Measurements from ENCODE around the gene SLC35F4. TPM values are rescaled to one million over a fixed set of nuclear protein-coding genes. Genes with fewer than 3 reads are reported as not detected.

SLC35F4 gene
- polyA plus RNA-seq, 1 donor from 2014 or later, result 21.0 TPM

DNA sequence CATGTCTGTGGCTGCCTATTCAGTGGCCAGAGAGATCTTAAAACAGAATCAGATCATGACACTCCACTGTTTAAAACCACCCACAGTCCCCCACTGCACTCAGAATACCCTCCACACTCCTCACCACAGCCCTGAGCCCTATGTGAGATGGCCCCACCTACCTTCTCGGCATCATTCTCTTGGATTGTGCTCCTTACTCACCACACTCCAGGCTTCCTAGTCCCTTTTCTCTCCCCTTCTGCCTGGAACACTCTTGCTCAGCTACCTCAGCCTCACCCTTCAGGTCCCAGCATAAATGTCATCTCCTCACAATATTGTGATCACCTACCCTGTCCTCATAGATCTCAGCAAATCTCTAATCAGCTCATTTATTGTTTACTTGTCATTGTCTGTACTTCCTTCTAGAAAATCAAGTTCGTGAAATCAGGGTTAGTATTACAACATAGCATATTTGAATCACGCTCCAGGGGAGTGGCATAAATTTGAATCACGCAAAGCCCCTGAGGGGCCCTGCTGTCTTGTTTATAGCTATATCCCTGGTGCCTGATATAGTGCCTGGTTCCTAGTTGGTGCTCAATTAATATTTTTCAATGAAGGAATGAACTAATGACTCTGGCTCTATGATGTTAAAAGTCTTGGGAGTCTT is 42.8 kb downstream of the SLC35F4 start:
- no peaks in the 10 kb centered on the region for H4K20me1 ChIP-seq (ENCODE audit: insufficient read depth)
- no peak overlapping the region for H2AFZ ChIP-seq (ENCODE audit: low read depth, low read length)
- H3K79me2 ChIP-seq (replicated peaks; ENCODE audit: insufficient read depth, low read length), result no peaks in the 10 kb centered on the region
- H3K9ac ChIP-seq (ENCODE audit: low read length), result no peak overlapping the region
- H3K27ac ChIP-seq (ENCODE audit: low read length), result no peak overlapping the region
- H3K4me3 ChIP-seq (ENCODE audit: low read length), result no peak overlapping the region
- TF ChIP-seq EZH2 (IDR thresholded peaks at IDR 0.05; ENCODE audit: borderline replicate concordance, insufficient read depth, low read length, poor library complexity, severe bottlenecking), result no peak
- no peak for TF ChIP-seq TAF1 (IDR thresholded peaks at IDR 0.05; ENCODE audit: low read depth)
- TF ChIP-seq, protein P1, sequence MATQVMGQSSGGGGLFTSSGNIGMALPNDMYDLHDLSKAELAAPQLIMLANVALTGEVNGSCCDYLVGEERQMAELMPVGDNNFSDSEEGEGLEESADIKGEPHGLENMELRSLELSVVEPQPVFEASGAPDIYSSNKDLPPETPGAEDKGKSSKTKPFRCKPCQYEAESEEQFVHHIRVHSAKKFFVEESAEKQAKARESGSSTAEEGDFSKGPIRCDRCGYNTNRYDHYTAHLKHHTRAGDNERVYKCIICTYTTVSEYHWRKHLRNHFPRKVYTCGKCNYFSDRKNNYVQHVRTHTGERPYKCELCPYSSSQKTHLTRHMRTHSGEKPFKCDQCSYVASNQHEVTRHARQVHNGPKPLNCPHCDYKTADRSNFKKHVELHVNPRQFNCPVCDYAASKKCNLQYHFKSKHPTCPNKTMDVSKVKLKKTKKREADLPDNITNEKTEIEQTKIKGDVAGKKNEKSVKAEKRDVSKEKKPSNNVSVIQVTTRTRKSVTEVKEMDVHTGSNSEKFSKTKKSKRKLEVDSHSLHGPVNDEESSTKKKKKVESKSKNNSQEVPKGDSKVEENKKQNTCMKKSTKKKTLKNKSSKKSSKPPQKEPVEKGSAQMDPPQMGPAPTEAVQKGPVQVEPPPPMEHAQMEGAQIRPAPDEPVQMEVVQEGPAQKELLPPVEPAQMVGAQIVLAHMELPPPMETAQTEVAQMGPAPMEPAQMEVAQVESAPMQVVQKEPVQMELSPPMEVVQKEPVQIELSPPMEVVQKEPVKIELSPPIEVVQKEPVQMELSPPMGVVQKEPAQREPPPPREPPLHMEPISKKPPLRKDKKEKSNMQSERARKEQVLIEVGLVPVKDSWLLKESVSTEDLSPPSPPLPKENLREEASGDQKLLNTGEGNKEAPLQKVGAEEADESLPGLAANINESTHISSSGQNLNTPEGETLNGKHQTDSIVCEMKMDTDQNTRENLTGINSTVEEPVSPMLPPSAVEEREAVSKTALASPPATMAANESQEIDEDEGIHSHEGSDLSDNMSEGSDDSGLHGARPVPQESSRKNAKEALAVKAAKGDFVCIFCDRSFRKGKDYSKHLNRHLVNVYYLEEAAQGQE (IDR thresholded peaks at IDR 0.05; ENCODE audit: borderline replicate concordance), result no peak
- TF ChIP-seq MXI1 (conservative IDR thresholded peaks at IDR 0.05; ENCODE audit: poor library complexity, severe bottlenecking), result no peak
- TF ChIP-seq, protein P2, sequence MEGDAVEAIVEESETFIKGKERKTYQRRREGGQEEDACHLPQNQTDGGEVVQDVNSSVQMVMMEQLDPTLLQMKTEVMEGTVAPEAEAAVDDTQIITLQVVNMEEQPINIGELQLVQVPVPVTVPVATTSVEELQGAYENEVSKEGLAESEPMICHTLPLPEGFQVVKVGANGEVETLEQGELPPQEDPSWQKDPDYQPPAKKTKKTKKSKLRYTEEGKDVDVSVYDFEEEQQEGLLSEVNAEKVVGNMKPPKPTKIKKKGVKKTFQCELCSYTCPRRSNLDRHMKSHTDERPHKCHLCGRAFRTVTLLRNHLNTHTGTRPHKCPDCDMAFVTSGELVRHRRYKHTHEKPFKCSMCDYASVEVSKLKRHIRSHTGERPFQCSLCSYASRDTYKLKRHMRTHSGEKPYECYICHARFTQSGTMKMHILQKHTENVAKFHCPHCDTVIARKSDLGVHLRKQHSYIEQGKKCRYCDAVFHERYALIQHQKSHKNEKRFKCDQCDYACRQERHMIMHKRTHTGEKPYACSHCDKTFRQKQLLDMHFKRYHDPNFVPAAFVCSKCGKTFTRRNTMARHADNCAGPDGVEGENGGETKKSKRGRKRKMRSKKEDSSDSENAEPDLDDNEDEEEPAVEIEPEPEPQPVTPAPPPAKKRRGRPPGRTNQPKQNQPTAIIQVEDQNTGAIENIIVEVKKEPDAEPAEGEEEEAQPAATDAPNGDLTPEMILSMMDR (IDR thresholded peaks at IDR 0.05; ENCODE audit: poor library complexity, severe bottlenecking), result no peak
- TF ChIP-seq RAD21 (conservative IDR thresholded peaks at IDR 0.05), result no peak
- no peak for TF ChIP-seq EP300 (conservative IDR thresholded peaks at IDR 0.05; ENCODE audit: poor library complexity, severe bottlenecking)
- H3K9me2 ChIP-seq (ENCODE audit: insufficient read depth, low read length), result no peaks in the 10 kb centered on the region
- H3K36me3 ChIP-seq (ENCODE audit: insufficient read depth, low read length), result no peaks in the 10 kb centered on the region
- H3K4me2 ChIP-seq (ENCODE audit: low read length), result no peak overlapping the region
- no peaks in the 10 kb centered on the region for H3K9me3 ChIP-seq (ENCODE audit: low read length)
- no peaks in the 10 kb centered on the region for H3K27me3 ChIP-seq (ENCODE audit: insufficient read depth, low read depth, low read length)
- H3F3A ChIP-seq (ENCODE audit: insufficient read depth, low read length, poor library complexity, severe bottlenecking), result no peaks in the 10 kb centered on the region

DNA sequence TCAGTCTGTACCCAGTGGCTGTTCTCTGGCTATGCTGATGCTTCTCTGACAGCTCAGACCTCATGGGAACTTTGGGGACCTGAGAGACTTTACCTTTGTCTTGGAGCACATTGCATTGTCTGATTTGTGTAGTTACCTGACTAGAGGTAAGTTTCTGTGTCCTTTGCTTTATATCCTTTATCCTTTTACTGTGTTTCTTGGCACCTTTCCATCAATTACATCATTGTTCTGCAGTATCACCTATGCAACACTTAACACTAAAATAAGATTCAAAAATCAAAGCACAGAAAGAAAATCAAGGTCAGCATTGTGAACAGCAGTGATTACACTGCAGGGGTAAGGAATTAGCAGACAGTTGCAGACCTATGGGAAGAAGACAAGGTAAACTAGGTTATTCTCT is 43.8 kb downstream of the SLC35F4 start:
- H3K27me3 ChIP-seq (ENCODE audit: insufficient read depth, low read depth, low read length), result no peaks in the 10 kb centered on the region
- no peak overlapping the region for H2AFZ ChIP-seq (ENCODE audit: low read depth, low read length)
- no peaks in the 10 kb centered on the region for H3K36me3 ChIP-seq (ENCODE audit: insufficient read depth, low read length)
- H3F3A ChIP-seq (ENCODE audit: insufficient read depth, low read length, poor library complexity, severe bottlenecking), result no peaks in the 10 kb centered on the region
- H3K79me2 ChIP-seq (replicated peaks; ENCODE audit: insufficient read depth, low read length), result no peaks in the 10 kb centered on the region
- H3K27ac ChIP-seq (ENCODE audit: low read length), result no peak overlapping the region
- no peak overlapping the region for H3K9ac ChIP-seq (ENCODE audit: low read length)
- H3K9me2 ChIP-seq (ENCODE audit: insufficient read depth, low read length), result no peaks in the 10 kb centered on the region
- no peaks in the 10 kb centered on the region for H4K20me1 ChIP-seq (ENCODE audit: insufficient read depth)
- TF ChIP-seq, protein P1 (IDR thresholded peaks at IDR 0.05; ENCODE audit: borderline replicate concordance), result no peak
- TF ChIP-seq RAD21 (conservative IDR thresholded peaks at IDR 0.05) (no peak), TAF1 (IDR thresholded peaks at IDR 0.05; ENCODE audit: low read depth) (no peak), EP300 (conservative IDR thresholded peaks at IDR 0.05; ENCODE audit: poor library complexity, severe bottlenecking) (no peak), SMC3 (conservative IDR thresholded peaks at IDR 0.05; ENCODE audit: poor library complexity) (no peak), MXI1 (conservative IDR thresholded peaks at IDR 0.05; ENCODE audit: poor library complexity, severe bottlenecking) (no peak), POLR2AphosphoS5 (IDR thresholded peaks at IDR 0.05) (no peak), EZH2 (IDR thresholded peaks at IDR 0.05; ENCODE audit: borderline replicate concordance, insufficient read depth, low read length, poor library complexity, severe bottlenecking) (no peak)
- TF ChIP-seq, protein P2 (IDR thresholded peaks at IDR 0.05; ENCODE audit: poor library complexity, severe bottlenecking), result no peak
- H3K4me2 ChIP-seq (ENCODE audit: low read length), result no peak overlapping the region
- H3K9me3 ChIP-seq (ENCODE audit: low read length), result no peaks in the 10 kb centered on the region
- no peak overlapping the region for H3K4me3 ChIP-seq (ENCODE audit: low read length)

All from neural cell (in vitro differentiated cells).